ENCODE results near the gene KDM2B.

DNA sequence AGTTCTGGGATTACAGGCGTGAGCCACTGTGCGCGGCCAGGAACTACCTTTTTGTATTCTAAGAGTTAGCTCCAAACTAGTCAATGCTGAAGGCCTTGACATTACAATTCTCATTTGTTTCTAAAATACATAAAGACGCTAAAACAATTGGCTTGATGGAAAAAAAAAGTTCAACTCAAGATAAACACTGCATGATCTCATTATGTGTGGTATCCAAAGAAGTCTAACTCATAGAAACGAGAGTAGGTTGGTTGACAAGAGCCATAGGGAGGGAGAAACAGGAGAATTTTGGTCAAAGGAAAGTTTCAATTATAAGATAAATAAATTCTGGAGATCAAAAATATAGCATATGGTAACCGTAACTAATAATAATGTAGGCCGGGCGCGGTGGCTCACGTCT is 200.9 kb downstream of the KDM2B start:
- no peak for TF ChIP-seq POLR2A (IDR thresholded peaks at IDR 0.05; ENCODE audit: extremely low read depth, insufficient read length)
- TF ChIP-seq, protein P1, sequence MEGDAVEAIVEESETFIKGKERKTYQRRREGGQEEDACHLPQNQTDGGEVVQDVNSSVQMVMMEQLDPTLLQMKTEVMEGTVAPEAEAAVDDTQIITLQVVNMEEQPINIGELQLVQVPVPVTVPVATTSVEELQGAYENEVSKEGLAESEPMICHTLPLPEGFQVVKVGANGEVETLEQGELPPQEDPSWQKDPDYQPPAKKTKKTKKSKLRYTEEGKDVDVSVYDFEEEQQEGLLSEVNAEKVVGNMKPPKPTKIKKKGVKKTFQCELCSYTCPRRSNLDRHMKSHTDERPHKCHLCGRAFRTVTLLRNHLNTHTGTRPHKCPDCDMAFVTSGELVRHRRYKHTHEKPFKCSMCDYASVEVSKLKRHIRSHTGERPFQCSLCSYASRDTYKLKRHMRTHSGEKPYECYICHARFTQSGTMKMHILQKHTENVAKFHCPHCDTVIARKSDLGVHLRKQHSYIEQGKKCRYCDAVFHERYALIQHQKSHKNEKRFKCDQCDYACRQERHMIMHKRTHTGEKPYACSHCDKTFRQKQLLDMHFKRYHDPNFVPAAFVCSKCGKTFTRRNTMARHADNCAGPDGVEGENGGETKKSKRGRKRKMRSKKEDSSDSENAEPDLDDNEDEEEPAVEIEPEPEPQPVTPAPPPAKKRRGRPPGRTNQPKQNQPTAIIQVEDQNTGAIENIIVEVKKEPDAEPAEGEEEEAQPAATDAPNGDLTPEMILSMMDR (IDR thresholded peaks at IDR 0.05; ENCODE audit: low read depth, low read length), result no peak
- TF ChIP-seq, protein P2, sequence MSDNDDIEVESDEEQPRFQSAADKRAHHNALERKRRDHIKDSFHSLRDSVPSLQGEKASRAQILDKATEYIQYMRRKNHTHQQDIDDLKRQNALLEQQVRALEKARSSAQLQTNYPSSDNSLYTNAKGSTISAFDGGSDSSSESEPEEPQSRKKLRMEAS (IDR thresholded peaks at IDR 0.05; ENCODE audit: low read depth, low read length), result no peak

All from NB4 (cell line).